ENCODE results near the gene BRICD5.
A peak's percentile ranks its signal among the peaks of the same experiment; 100 is the strongest.
"Not testable (repeated sequence)": the region's sequence is repeated elsewhere in the genome, so short reads cannot be mapped to it uniquely, and the experiment has no call there.

BRICD5 gene

DNA sequence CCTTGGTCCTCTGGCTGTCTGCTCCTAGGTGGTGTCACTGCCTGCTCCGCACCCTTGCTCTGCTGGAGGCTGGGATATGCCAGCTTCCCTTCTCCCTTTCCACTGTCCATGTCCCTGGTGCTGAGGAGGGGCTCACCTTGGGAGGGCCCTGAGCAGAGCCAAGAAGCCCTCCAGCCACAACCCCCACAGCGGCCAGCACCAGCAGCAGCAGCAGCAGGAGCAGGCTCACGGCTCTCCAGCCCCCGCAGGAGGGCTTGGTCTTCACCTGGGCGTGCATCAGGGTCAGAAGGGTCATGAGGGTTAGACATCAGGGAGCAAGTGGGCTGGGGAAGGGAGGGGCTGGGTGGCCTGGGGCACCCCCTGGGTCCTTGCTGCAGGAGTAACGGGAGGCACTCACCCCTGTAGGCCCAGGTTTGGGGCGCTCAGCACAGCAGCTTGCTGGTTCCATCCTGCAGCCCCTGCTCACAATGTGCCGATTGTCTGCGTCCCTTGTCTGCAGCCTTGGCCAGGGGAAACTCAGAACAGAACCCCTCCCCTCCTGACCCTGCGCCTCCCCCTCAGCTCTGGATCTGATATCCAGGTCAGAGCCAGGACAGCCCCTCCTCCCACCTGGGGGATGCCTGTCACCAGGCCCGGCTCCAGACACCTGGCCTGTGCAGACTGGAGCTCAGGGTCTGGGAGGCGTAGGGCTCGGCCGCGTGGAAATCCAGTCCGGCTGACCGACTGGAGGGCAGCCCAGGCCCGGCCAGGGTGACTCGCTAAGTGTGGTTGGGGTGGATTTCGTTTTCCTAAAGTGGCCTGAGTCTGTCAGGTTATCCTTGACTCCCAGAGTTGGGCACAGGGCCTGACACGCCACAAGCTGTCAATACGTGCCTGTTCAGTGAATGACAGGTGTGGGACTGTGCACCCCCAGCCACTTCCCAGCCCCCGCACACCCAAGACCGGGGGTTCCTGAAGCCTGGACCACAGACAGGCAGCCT lies at the start of gene BRICD5:
BRICD5 (minus strand) TSS at position 478 of the 980 bp plus-strand sequence; CDS start at position 448, 30 bp downstream.
- DNase-seq = no peak

DNA sequence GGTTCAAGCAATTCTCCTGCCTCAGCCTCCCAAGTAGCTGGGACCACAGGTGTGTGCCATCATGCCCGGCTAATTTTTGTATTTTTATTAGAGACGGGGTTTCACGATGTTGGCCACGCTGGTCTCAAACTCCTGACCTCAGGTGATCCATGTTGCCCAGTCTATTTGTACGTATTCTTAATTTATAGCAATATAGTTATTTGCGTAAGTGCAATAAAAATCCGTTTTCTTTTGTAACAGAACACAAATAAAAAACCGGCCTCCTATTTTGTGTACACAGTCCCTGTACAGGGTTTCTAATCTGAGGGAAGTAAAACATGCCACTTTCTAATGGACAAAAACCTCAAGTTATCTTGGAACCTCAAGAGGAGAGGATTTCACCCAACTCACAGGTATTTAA lies 49.6 kb upstream of the BRICD5 start:
- DNase-seq = no peak

DNA sequence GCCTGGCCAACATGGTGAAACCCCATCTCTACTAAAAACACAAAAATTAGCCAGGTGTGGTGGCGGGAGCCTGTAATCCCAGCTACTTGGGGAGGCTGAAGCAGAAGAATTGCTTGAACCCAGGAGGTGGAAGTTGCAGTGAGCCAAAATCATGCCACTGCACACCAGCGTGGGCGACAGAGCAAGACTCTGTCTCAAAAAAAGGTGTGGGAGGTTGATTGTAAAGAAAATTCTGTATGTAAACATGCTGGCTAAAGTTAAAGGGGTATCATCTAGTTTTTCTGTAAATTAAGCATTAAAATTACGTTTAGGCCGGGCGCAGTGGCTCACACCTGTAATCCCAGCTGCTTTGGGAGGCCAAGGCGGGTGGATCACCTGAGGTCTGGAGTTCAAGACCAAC lies 47.9 kb upstream of the BRICD5 start:
- DNase-seq = not testable (repeated sequence)

DNA sequence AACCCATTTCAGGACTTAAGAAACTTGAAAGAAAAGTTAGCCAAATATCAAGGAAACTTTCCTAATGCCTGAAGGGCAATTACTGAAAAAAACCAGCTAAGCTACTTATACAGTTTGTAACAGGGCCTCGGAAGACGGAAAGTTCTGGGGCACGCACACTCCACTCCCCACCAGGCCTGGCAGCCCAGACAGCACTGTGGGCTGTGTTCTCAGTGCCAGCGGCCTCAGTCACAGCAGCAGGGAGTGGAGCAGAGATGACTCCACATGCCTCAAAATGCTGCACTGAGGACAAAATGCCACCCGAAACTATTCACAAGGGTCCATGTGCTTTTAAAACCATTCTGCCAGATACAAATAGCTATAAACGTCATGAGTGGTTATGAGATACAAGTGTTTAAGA lies 47.1 kb upstream of the BRICD5 start:
- DNase-seq = peak in 3 of 58 donors; percentile 23 to 24 (median 23)

DNA sequence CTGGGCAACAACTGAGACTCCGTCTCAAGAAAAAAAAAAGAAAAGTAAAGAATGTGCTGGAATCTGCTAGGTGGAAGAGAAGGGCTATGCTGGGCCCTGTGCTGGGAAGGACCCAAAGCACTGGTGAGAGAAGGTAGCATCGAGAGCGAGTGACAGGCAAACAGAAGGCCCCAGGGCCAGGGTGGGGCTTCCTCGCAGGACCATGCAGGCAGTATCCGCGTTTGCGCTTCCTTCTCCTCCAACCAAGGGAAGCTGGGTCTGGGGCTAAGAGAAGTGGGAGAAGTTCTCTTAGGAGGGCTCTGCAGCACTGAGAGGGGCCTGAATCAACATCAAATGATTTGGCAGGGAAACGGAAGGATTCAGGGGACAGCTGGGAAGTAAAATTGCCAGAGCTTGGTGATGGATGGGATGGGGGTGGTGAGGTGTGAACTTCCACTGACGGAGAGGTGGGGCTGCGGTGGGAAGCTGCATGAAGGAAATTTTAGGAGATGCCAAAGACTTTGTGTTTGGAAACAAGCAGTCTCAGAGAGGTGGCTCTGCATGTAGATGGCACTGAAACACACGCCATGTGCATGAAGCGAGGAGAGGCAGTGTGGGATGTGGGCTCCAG lies 46.0 kb upstream of the BRICD5 start:
- peak in 8 of 58 donors; percentile 9 to 67 (median 22) for DNase-seq

DNA sequence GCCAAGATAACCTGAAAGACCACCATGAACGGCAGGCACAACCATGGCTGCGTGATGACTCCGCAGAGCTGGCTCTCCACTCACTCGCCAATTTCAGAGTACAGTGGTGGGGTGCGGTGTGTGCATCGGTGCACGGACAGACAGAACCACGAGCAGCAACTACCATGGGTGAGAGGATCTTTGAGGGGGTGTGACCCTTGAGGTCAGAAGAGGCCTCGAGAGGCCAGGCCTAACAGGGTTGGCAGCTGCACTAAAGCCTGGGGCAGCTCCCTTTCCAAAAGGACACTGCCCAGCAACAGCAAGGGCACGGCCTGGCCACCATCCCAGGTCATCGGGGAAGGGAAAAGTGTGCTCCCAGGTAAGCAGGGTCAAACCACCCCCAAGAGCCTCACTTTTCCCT lies 42.6 kb upstream of the BRICD5 start:
- no peak for DNase-seq

DNA sequence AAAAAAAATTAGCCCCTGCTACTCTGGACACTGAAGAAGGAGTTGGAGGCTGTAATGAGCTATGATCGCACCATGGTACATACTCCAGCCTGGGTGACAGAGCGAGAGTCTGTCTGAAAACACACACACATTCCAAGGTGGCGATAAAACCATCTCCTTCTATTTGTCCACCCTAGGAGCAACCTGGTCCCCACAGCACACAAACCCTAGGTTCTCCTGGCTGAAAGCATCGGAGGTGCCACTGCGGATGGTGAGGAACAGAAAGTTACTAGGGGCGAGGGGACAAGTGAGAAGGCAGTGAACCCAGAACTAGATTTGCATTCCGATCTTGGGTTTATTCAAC lies 42.1 kb upstream of the BRICD5 start:
- DNase-seq = no peak

DNA sequence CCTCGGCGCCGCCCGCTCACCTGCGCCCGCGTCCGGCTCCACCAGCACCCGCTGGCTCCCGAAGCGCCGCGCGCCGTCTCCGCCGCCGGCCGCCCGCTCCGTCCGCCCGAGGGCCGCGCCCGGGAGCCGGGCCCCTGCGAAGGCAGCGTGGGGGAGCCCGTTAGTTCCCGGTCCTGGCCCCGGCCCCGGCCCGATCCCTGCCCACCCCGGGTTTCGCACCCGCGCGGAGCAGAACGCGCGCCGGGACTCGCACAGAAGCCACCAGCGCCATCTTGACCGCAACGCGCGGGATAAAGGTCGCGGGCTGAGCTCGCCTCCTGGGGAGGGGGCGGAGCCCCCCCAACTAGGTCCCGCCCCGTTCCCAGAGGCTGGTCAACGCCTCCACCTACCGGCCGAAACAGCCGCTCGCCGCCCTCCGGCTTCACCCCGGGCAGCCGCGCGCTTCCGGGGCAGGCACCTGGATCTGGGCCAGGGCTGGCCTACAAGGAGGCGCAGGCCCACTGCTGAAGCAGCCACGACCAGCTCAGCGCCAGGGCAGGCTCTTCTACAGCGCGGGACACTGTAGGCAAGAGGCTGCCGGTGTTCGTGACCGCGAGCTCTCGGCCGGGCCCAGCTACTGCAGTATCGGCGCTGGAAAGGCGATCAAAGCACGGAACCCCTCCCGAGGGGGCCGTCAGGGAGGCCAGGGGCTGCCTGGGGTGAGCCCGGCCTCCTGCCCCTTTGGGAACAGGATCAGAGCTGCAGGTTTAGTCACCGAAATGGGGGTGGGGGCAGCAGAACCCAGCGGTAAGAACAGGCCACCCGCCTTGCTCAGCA lies 40.8 kb upstream of the BRICD5 start, which contains the start of gene ECI1:
ECI1 (minus strand) TSS at position 292 of the 816 bp plus-strand sequence; CDS start at position 271, 21 bp downstream.
- DNase-seq = peak; percentile 35 to 96 (median 88)

DNA sequence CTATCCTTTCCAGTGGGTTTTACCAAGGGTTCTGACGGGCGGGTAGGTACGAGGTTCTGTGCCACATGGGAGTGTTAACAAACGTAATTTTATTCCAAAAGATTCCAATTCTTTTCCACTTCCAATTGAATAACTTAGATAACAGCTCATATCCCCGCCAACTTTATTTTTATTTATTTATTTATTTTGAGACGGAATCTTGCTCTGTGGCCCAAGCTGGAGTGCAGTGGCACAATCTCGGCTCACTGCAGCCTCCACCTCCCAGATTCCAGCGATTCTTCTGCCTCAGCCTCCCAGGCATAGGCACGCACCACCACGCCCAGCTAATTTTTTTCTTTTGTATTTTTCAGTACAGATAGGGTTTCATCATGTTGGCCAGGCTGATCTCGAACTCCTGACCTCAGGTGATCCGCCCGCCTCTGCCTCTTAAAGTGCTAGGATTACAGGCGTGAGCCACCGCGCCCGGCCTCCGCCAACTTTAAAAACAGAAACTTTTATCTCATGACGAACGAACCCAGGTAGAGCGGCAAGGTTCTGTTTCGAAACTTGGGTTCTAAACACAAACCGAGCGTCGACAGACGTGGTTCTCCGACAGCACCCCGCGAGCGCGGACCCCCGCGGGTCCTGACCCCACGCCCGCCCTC lies 40.1 kb upstream of the BRICD5 start:
- DNase-seq = no peak

DNA sequence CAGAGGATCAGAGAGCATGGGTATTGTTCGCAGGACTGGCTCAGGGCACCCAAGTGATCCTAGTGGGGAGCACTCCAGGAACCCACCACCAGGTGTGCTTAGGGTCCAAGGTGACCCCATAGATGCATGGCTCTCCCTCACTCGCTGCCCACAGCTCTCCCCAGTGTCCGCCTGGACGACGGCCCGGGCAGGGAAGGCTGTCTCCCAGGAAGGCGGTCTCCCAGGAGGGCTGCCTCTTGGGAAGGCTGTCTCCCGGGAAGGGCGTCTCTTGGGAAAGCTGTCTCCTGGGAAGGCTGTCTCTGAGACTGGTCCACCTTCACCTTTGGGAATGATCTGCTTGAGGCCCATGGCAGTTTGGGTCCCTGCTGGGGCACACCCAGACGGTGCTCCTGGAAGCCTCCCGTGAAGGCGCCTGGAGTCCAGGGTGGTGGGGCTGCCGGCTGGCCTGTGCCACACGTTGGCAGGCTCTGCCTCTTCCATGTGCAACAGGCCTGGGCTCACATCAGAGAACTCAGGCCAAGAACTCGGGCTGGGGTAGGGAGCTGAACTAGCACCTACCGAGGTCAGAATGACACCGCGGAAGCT lies 35.7 kb upstream of the BRICD5 start:
- no peak for DNase-seq

DNA sequence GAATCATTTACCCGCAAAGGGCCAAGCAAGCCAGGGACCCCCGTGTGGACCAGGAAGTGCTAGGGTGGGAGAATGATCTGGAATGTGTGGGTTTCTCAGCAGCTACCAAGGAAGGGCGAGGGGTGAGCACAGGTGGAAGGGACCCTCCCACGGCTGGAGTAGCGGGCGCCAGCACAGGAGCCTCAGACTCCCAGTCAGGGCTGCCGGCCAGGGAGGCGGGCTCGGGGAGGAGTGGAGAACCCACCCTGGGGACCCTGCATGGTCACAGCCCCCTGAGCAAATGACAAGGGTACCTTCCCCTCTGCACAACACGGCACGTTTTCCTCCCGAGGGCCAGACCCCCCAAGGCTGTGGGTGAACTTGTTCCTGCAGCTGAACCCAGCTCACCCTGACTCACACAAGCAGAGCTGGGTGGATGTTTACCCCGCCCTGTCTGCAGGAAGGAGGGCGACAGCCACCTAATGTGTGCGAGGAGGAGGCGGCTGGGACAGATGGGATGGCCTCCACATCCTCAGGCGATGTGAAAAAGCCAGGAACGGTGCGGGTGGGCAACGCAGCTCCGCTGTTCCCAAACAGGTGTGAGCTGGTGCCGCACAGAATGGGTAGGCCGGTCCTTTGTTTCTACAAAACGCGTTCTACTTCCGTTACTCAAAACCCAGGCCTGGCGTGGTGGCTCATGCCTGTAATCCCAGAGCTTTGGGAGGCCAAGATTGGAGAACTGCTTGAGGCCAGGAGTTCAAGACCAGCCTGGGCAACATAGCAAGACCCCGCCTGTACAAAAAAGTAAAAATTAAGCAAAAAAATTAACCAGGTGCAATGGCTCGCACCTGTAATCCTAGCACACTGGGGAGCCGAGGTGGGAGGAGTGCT lies 34.5 kb upstream of the BRICD5 start:
- DNase-seq = no peak

DNA sequence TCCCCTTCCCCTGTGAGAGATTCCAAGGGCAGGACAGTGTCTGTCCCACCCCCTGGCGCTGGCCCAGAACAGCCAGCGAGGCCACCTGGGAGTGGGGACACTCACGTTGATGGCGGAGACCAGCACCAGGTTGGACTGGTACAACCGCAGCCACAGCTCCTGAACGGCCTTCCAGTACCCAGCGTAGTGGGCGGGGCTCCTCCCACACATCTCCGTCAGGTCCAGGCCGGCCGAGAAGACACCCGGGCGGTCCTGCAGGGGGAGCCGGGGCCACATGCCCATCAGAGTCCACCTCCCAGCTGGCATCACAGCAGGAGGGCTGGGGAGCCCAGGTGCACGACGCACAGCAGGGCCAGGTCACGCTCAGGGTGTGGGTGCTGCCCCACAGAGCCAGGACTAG lies 33.6 kb upstream of the BRICD5 start:
- DNase-seq = no peak

DNA sequence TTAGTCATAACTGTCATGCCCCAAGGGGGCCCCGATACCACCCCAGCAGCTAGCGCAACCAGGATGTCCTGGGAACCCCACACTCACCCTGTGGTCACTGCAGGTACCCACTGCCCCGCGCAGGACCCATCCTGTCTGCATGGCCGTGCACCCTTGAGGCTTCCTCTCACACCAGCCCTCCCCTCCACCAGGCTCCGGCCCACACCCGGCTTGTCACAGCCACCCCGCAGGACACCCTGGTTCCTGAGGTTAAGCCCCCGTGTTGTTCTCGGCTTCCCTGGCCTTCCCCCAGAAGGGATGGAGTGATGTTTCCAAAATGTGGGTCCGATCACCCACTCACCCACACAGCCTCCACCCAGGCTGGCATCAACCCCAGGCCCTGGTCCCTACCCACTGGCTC lies 33.1 kb upstream of the BRICD5 start:
- DNase-seq = no peak

DNA sequence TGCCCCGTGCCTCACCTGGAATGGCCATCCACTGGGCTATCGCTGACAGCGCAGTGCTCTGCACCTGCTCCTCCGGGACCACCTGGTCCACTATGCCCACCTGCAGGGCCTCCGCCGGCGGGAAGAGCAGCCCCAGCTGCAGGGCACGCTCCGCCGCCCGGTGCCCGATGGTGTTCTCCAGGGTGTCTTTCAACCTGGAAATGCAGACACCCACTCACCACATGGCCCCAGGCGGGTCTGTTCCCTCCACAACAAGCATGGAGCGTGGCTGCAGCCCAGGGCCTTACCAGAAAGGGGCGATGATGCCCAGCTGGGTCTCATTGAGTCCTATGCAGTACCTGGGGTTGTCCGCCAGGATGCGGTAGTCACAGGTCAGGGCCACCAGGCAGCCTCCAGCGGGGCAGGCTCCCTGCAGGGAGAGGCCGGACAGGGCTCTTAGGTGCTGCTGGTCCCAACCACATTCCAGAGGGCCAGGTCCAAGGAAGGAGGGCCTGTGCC lies 32.4 kb upstream of the BRICD5 start:
- DNase-seq = no peak

DNA sequence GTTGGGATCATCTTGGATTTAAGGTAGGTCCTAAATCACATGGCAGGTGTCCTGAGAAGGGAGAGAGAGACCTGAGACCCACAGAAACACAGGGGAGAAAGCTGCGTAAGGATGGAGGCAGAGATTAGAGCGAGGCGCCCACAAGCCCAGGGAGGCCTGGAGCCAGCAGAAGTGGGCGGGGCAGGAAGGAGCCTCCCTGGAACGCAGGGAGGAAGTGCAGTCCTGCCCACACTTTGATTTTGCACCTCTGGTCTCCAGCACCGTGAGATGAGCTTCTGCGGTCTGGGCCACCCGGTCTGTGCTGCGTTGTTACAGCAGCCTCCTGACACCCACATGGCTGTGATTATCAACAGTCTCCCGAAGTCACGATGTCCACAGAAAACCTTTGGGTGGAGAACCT lies 31.9 kb upstream of the BRICD5 start:
- peak in 4 of 58 donors; percentile 8 to 26 (median 19) for DNase-seq

DNA sequence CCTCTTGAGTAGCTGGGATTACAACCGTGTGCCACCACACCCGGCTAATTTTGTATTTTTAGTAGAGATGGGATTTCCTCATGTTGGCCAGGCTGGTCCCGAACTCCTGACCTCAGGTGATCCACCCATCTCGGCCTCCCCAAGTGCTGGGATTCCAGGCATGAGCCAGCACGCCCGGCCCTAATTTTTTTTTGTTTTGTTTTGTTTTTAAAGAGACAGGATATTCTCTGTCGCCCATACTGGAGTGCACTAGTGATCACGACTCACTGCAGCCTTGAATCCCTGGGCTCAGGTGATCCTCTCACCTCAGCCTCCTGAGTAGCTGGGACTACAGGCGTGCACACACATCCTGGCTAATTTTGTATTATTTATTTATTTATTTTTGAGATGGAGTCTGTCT lies 29.7 kb upstream of the BRICD5 start:
- DNase-seq = not testable (repeated sequence)

DNA sequence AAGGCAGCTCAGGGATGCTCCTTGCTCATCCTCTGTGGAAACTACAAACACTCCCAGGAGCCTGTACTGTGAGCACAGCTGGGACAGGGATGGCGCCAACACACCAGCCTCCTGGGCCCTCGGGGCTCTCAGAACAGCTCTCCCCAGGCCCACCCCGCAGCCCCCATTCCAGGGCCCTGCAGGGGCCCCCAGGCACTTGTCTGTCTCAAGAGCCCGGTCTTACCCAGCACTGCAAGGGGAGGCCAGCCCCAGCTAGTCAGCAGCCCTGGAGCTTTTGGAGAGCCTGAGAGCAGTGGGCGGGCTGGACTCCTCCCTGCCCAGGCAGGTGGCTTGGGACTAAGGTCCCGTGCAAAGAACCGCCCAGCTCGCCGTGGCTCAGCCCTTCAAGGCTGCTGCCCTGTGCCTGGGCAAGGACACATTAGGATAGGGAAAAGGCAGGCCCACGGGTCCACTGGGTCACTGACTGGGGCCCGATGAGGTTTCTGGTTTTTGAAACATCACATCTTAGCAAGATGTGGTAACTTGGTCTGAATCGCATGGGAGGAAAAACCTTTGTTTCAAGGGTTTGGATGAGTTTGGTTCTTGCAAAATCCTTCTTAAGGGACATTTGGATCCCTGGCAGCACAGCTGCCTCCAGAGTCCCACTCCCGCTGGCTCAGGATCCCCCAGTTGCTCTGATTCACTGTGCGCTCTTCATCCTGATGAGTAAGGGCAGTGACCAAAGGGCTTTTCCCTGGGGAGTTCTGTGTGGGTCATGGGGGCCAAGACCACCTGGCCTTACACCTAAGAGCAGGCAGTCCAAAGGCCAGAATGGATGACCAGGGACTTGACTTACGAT lies 28.4 kb upstream of the BRICD5 start:
- DNase-seq = no peak

DNA sequence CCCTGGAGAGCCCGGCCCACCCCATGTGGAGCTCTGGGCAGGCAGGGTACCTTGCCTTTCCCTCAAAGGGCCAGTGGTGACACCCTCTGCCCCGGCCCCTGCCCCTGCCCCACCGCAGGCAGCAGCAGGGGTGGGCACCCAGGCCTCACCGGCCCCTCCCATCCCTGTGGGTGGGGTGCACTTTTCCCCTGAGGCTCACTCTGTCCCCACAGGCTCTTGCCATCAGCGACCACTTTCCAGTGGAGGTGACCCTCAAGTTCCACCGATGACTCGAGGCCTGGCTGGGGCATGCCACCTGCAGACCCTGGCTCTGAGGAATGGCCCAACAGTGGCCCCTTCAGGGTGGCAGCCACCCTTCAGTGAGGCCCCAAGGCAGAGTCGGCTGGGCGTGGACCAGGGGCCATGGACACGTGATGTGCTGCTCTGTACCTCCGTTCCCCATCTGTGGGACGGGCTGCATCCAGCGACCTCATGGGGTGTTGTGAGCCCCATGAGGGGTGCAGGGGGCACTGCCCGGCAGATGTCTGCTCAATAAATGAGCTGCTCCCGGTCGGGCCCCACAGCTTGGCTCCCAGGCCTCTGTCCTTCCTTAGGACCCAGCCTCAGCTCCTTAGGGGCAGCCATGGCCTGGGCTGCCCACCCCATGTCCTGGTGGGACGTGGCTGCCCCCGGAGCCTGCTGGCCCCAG lies 27.6 kb upstream of the BRICD5 start:
- DNase-seq = no peak

Data from anterior cingulate cortex (tissue), 58 donors.